Spinal cord (tissue), 10 donors: Measurements from ENCODE around the gene VIM. TPM values are rescaled to one million over a fixed set of nuclear protein-coding genes. Genes with fewer than 3 reads are reported as not detected.

Source experiments
- DNase-seq, 6 donors: peaks; one replicate each; pipeline versions ENCODE4 v3.0.0 to v3.0.0-alpha.2; 2013 to 2015; ENCODE audit warnings: low spot score in 6 of 6, low read depth in 4 of 6
- H3K27ac ChIP-seq: one replicate; pipeline ENCODE4 v1.5.1; 2013; ENCODE audit warnings: low read depth, low read length, control low read depth
- H3K27me3 ChIP-seq: one replicate; pipeline ENCODE4 v1.6.1; 2013; ENCODE audit warnings: low read length; ENCODE audit not compliant: control insufficient read depth, insufficient read depth
- H3K36me3 ChIP-seq: one replicate; pipeline ENCODE4 v1.6.1; 2013; ENCODE audit warnings: low read length; ENCODE audit not compliant: control insufficient read depth, insufficient read depth
- H3K4me1 ChIP-seq: one replicate; pipeline ENCODE4 v1.6.1; 2013; ENCODE audit warnings: low read length; ENCODE audit not compliant: control insufficient read depth, insufficient read depth
- H3K4me3 ChIP-seq: one replicate; pipeline ENCODE4 v1.5.1; 2013; ENCODE audit warnings: low read depth, low read length, control low read depth
- H3K9me3 ChIP-seq: one replicate; pipeline ENCODE4 v1.6.1; 2013; ENCODE audit warnings: low read length; ENCODE audit not compliant: control insufficient read depth, insufficient read depth
- WGBS: methylation state at CpG from one replicate; pipeline ENCODE4 v1.1.5; 2013; ENCODE audit warnings: missing lambda C conversion rate; ENCODE audit not compliant: insufficient coverage; 5-methylcytosine and 5-hydroxymethylcytosine counted together
- polyA plus RNA-seq, 2 donors: library from polyadenylated mRNA; unstranded; fragments of 120-200 nt; gene quantifications; one replicate each; pipeline ENCODE4 v1.2.1, GENCODE V29; 2013; ENCODE audit not compliant: insufficient read length in 2 of 2
- total RNA-seq, 2 donors: library from RNA; depleted of rRNA in 1 of 2; stranded (reverse); fragments of 120-200 nt in 1 of 2; fragments of >200 nt in 1 of 2; gene quantifications; one replicate each; pipeline versions ENCODE4 v1.2.3 to v1.2.4, GENCODE V29; 2013 to 2014
- donor health status: healthy.

Gene VIM
- total and polyA plus RNA-seq, 4 donors = 1,457 to 6,817 (median 2,491) TPM

DNA sequence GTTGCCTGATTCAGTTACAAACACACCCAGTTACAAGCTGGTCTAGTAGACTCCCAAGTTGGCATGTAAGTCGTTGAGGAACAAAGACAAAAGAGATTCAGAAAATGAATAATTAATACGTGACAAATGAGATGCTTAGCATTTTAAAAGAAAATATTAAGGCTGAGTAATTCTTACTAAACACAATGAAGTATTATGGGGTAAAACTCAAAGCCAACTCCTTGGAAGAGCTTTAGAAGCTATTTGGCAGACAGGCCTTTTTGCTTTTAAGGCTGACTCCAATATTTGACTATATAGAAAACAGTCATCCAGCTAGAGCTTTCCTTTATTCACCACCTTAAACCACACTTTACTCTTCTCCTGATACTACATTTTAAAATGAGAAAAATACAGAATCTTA, 32.0 kb upstream of the VIM start:
- no CpG with 5 or more reads among the region's 2 CpGs for WGBS
- Histone ChIP-seq H3K27ac (peak overlapping the region; percentile 40), H3K9me3 (no peaks in the 10 kb centered on the region), H3K4me3 (no peak overlapping the region), H3K36me3 (no peaks in the 10 kb centered on the region), H3K27me3 (no peaks in the 10 kb centered on the region), H3K4me1 (peaks cover 8% of the 10 kb centered on the region)
- DNase-seq = no peak

DNA sequence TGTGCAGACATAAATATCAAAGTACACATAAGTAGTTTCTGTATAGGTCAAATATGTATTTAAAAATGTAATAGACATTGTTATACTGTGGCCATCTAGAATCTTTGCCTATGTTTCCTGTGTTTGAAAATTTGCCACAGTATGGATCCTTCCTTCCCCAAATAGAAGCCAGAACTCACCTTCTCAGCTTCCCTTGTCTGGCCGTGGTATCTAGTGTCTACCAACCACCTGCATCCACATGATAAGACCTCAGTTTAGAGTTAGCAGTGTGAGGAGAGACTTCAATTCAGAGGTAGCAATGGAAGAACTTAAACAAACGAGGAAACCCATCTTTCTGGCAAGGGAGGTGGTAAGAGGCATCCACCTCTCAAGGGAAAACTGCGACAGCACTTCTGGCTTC, 31.5 kb upstream of the VIM start:
- peak overlapping the region; percentile 40 for H3K27ac ChIP-seq
- H3K9me3 ChIP-seq = no peaks in the 10 kb centered on the region
- H3K4me1 ChIP-seq = peaks cover 5% of the 10 kb centered on the region
- H3K36me3 ChIP-seq = no peaks in the 10 kb centered on the region
- H3K27me3 ChIP-seq = no peaks in the 10 kb centered on the region
- DNase-seq = no peak
- 94% methylated on average over 2 of the region's 3 CpGs for WGBS
- H3K4me3 ChIP-seq = no peak overlapping the region

DNA sequence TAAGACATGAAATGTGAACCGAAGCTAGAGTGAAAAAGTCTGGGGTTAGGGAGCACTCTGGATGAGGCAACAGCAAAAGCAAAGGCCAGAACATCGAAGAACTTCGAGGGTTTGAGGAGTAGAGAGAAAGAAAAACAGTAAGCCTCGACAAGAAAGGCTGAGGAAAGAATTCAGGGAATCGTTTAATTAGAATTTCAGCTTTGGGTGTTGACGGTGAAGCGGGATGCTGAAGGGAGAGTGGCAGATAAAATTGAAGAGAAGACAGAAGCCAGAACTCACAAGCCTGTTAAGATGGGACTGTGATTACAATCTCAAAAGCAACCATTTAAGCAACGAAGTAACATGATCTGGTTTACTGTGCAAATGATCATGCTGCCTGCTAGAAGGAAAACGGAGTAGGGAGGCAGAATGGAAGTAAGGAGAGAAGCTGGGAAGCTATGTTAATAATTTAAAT, 28.7 kb upstream of the VIM start:
- H3K4me3 ChIP-seq = peak overlapping the region; percentile 85
- 16% methylated on average over 7 of the region's 9 CpGs for WGBS
- DNase-seq = peak in 3 of 6 donors; percentile 40 to 62 (median 55)

DNA sequence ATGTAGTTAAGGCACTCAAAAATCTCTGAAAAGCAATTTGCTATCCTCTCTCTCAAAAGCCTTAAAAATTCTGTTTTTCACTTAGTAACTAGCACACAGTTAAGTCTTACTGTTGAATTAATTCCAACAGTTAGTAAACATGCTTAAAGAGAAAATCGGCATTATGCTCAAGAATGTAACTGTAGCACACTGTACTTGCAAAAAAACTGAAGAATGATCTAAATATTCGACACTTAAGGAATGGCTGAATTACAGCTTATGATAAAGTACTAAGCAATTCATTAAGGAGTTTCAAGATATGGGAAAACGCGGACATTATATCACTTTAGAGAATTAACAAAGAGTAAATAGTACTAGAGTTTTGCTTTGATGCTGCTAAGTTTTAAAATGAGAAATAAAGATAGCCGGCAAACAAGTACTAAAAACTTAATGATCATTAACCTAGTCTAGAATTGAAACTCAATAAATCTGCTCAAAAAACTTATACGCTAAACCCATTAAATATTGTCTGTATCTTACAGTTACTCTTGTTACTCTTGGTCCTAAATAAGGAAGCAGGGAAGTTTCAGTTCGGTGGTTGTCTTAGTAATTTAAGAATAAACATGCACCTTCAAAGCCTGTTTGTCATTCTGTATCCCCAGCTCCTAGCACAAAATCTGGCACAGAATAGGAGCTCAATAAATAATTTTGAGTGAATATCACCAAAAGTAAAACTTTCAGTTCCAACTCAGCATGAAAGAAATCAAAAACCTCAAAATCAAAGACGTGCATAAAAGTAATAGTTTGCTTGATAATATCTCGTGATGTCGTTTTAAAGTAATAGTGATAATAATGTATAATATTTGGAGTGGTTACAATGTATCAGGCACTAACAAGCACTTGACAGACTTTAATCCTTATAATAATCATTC, 27.8 kb upstream of the VIM start:
- Histone ChIP-seq H3K36me3 (no peaks in the 10 kb centered on the region), H3K27me3 (no peaks in the 10 kb centered on the region), H3K4me3 (peak overlapping the region; percentile 85), H3K4me1 (peaks cover 7% of the 10 kb centered on the region), H3K9me3 (no peaks in the 10 kb centered on the region), H3K27ac (peak overlapping the region; percentile 99)
- WGBS = no CpG with 5 or more reads among the region's 10 CpGs
- peak in 3 of 6 donors; percentile 33 to 35 (median 34) for DNase-seq

More for the DNA sequence above, 28.7 kb upstream of the VIM start:
- no peaks in the 10 kb centered on the region for H3K36me3 ChIP-seq
- peaks cover 7% of the 10 kb centered on the region for H3K4me1 ChIP-seq
- no peaks in the 10 kb centered on the region for H3K9me3 ChIP-seq
- H3K27me3 ChIP-seq = no peaks in the 10 kb centered on the region
- peak overlapping the region; percentile 99 for H3K27ac ChIP-seq

DNA sequence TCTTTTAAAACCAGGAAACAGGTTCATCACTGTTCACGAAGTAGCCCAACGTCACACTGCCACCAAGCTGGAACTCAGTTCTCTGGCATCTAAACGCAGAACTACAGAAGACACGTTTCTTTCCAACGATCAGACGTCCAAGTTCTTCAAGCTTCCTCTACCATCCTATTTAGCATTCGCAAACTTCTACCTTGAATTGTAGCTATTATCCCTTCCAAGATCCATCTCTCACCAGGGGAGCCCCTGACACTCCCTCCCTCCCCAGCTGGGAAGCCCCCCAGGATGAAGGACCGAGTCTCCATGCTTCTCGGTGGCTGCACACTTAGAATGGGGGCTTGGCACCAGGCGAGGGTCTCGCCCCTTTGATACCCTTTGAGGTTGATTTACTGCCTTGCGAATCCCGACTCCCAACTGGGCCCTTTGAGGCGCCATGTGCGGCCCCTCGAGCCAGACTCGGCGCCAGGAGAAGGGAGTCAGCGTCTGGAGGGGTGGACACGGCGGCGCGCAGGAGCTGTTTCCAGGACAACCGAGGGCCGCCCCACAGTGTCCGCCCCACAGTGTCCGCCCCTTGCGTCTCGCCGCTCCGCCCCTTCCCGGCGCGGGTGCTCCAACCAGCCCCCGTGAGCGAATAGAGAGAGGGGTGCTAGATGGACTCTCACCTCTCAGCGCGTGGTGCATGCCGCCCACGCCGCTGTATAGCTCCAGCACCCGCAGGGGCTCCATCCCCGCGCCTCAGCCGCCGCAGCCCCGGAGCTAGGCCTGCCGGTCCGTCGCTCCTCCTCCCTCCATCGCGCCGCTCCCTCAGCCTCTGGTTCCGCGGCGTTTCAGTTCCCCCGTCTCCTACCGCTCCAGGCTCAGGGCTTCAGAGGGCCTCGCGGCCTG, 26.9 kb upstream of the VIM start, which contains the start of gene TRDMT1:
TSS of gene TRDMT1 (minus strand) at position 761 of the 882 bp plus-strand sequence. CDS start at position 723, 38 bp downstream.
- Histone ChIP-seq H3K27ac (peak within 1 kb of the TSS; percentile 99), H3K27me3 (no peaks in the 10 kb centered on the region), H3K9me3 (no peaks in the 10 kb centered on the region), H3K4me1 (peaks cover 7% of the 10 kb centered on the region), H3K36me3 (no peaks in the 10 kb centered on the region), H3K4me3 (peak within 1 kb of the TSS; percentile 85)
- 0% methylated on average over 55 of the region's 60 CpGs for WGBS
- peak; percentile 75 to 97 (median 86) for DNase-seq

DNA sequence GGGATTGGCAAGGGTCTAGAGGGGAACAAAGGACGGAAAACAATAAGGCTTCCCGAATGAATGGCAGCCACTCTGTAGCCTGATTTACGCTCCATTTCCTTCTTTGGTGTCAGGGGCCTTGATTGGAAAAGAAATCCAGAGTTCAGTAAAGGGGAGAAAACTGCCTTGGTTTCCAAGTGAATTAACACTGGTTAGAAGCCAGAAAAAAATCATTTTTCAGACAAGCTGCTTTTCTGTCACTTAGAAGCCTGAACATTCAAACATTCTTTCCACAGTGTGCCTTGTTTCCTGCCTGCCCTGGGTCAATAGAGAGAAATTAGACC, 26.3 kb upstream of the VIM start:
- Histone ChIP-seq H3K9me3 (no peaks in the 10 kb centered on the region), H3K4me1 (peaks cover 7% of the 10 kb centered on the region), H3K4me3 (peak overlapping the region; percentile 85), H3K27me3 (no peaks in the 10 kb centered on the region), H3K27ac (peak overlapping the region; percentile 99), H3K36me3 (no peaks in the 10 kb centered on the region)
- WGBS = 0% methylated on average over 3 of the region's 3 CpGs
- DNase-seq = no peak

DNA sequence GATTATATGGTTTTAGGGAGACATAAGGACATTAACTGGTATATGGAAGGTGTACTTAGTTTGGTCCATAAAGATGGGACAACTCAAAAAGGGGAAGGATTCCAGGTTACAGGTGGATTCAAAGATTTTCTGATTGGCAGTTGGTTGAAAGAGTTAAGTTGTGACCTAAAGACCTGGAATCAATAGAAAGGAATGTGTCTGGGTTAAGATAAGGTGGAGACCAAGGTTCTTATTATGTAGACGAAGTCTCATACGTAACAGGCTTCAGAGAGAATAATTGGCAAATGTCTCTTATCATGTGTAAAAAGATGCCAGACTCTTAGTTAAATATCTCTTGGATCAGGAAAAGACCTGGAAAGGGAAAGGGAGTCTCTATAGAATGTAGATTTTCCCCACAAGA, 25.5 kb upstream of the VIM start:
- no peak overlapping the region for H3K4me3 ChIP-seq
- no peaks in the 10 kb centered on the region for H3K27me3 ChIP-seq
- 100% methylated on average over 2 of the region's 2 CpGs for WGBS
- peaks cover 7% of the 10 kb centered on the region for H3K4me1 ChIP-seq
- H3K9me3 ChIP-seq = no peaks in the 10 kb centered on the region
- no peaks in the 10 kb centered on the region for H3K36me3 ChIP-seq
- no peak for DNase-seq
- peak overlapping the region; percentile 99 for H3K27ac ChIP-seq

DNA sequence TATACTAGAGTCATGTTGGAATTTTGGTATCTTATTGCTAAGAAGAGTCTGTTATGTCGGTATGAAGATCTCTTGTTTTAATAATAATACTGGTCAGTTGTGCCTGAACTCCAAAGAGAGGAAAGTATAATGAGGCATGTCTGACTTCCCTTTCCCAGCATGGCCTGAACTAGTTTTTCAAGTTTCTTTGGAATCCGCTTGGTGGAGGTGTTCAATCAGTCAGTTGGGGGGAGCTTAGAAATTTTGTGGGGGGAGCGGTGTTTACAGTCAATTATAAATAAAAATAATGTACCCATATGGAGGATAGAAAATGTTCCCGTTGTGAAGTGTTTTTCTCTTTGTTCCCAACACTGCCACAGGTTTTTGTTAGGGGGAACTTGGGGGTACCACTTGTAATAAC, 25.0 kb upstream of the VIM start:
- H3K27me3 ChIP-seq = no peaks in the 10 kb centered on the region
- WGBS = no CpG with 5 or more reads among the region's 4 CpGs
- no peak overlapping the region for H3K27ac ChIP-seq
- peaks cover 7% of the 10 kb centered on the region for H3K4me1 ChIP-seq
- no peak for DNase-seq
- no peak overlapping the region for H3K4me3 ChIP-seq
- H3K36me3 ChIP-seq = no peaks in the 10 kb centered on the region
- no peaks in the 10 kb centered on the region for H3K9me3 ChIP-seq

DNA sequence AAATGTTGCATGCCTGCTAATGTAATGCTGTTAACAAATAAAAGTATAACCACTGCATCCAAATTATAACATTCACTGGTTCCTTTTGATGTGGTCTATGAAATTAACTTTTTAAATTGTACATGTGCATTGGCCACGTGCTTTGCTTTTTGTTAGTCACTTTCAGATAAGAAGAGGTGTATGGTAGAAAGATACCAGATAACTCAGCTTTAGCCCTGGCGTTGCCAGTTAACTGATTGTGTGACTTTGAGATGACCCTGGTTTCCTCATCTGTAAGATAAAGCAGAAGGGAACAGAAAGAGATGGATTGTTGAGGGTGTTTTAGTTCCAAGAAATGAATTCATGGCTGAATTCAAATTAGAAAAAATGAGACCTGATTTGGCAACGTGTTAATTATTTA, 24.6 kb upstream of the VIM start:
- DNase-seq = no peak
- H3K36me3 ChIP-seq = no peaks in the 10 kb centered on the region
- H3K9me3 ChIP-seq = no peaks in the 10 kb centered on the region
- H3K4me1 ChIP-seq = peaks cover 7% of the 10 kb centered on the region
- no peak overlapping the region for H3K4me3 ChIP-seq
- no peak overlapping the region for H3K27ac ChIP-seq
- 84% methylated on average over 2 of the region's 3 CpGs for WGBS
- H3K27me3 ChIP-seq = no peaks in the 10 kb centered on the region
